NCI-H187 (cell line): ENCODE measurements around the gene SLC17A1.
"Not testable (repeated sequence)": the region's sequence is repeated elsewhere in the genome, so short reads cannot be mapped to it uniquely, and the experiment has no call there.

Experiments
- DNase-seq, 2 experiments: peaks; one replicate each; lab custom pipeline; 2025; lab: John Stamatoyannopoulos, UW

The SLC17A1 gene

GRCh38 chr6:25756382-25757363 lies 75.2 kb downstream of the SLC17A1 start:
- no peak for DNase-seq

GRCh38 chr6:25755483-25755882 lies 76.4 kb downstream of the SLC17A1 start:
- DNase-seq: no peak

- DNase-seq: no peak
Measured at GRCh38 chr6:25754535-25754934, 77.3 kb downstream of the SLC17A1 start, which contains the start of gene SLC17A4. Gene SLC17A4, plus strand, starts transcription at chr6:25754742. Its CDS starts 7,221 bp downstream, at chr6:25761963.

- DNase-seq: no peak
Measured at GRCh38 chr6:25753079-25753478, 78.8 kb downstream of the SLC17A1 start.

DNA sequence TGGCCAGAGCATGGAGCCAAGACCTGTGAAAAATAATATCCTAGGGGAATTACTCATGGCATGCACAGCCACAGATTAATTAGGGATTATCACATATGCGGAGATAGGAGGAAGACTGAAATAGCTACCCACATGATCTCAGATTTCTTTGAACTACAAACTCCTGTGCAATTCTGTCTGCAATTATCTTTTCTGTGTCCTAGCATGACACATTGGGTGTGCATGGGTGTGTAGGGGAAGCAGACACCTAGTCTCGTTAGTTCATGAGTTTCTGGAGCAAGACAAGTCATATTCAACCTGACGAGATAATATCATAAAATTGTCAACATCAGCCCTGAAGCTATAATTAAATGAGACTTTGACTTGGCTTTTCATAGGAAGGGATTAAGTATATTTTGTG lies 80.9 kb downstream of the SLC17A1 start:
- DNase-seq: no peak

DNA sequence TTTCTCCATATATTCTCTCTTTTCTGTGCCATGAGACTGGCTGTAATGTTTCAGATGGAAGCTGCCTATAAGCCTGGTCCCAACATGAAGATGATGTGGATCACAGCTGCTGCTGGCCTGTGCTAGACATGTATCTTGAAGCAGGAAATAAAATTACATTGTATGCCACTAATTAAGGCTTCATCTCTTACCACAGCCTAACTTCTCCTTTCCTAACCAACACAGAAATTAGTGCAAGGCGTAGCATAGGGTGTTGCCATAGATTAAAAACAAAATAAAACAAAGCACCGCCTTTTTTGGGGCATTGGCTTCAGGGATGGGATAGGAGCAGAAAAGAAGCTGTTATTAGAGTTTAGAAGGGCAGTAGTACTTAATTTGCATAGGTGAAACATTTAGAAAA lies 82.0 kb downstream of the SLC17A1 start:
- DNase-seq: no peak

GRCh38 chr6:25748601-25749517 lies 83.0 kb downstream of the SLC17A1 start:
- not testable (repeated sequence) for DNase-seq

DNA sequence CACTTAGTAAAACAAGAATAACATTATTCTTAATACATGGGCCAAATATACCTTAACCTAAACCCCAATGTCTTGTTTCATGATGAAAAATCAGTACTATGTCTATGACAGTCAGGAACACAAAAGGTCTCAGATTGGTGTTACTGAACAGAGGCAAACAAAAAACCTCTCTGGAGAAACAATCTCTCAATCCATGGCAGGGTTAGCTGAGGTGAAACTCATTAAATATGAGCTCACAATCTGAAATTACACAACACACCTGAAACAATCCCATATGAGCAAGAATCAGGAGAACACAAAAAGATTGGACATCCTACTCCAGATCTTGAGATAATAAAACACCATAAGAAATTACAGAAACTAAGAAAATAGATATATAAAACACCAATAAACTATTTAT lies 83.8 kb downstream of the SLC17A1 start:
- no peak for DNase-seq

DNA sequence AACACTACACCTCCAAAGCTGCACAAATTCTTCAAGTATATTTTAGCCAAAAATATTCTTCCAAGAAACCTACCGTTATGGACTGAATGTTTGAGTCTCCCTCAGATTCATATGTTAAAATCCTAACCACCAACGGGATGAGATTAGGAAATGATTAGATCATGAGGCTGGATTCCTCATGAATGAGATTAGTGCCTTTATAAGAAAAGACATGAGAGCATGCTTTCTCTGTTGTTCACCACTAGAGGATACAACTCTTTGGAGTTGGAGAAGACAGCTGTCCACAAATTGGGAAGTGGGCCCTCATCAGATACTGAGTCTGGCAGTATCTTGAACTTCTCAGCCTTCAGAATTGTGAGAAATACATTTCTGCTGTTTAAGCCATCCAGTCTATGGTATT lies 84.4 kb downstream of the SLC17A1 start:
- DNase-seq: no peak

- no peak for DNase-seq
Measured at GRCh38 chr6:25746968-25747367, 84.9 kb downstream of the SLC17A1 start.

- no peak for DNase-seq
Measured at GRCh38 chr6:25745836-25746235, 86.0 kb downstream of the SLC17A1 start.

- no peak for DNase-seq
Measured at GRCh38 chr6:25743868-25744267, 88.0 kb downstream of the SLC17A1 start.

GRCh38 chr6:25735261-25735660 lies 96.6 kb downstream of the SLC17A1 start:
- no peak for DNase-seq
